GM19238 (cell line): ENCODE results near the gene ADAMTS15.

Source experiments
- DNase-seq: peaks from one replicate; pipeline ENCODE4 v3.0.0; 2011; ENCODE audit warnings: low spot score; ENCODE audit not compliant: insufficient read length

ADAMTS15 gene

GRCh38 chr11:130457623-130458409, 9.4 kb downstream of the ADAMTS15 start:
- DNase-seq = no peak

GRCh38 chr11:130458410-130458729, 9.9 kb downstream of the ADAMTS15 start:
- DNase-seq = no peak

GRCh38 chr11:130459521-130459920, 11.1 kb downstream of the ADAMTS15 start:
- no peak for DNase-seq

- no peak for DNase-seq
Measured at GRCh38 chr11:130462101-130462885, 13.8 kb downstream of the ADAMTS15 start.

GRCh38 chr11:130462931-130463330, 14.5 kb downstream of the ADAMTS15 start:
- DNase-seq = no peak

GRCh38 chr11:130464291-130464812, 15.9 kb downstream of the ADAMTS15 start:
- DNase-seq = no peak

DNA sequence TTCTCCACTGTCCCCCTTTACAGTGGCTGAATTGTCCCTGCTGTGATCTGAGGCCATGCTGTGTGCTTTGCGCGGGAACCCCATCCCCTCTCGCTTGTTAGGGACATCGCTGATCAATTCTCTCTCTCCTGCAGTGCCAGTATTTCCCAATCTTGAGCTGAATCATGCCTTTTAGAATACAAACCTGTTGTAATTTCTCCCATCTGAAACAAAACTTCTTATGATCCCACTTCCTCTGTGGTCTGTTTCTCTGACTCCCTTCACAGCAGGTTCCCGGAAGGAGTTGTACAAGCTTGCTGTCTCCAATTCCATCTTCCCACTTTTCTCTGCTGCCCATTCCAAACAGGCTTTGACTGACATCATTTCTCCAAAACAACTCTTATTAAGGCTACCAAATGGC, 16.8 kb downstream of the ADAMTS15 start:
- DNase-seq = no peak

- no peak for DNase-seq
Measured at GRCh38 chr11:130467116-130467900, 18.9 kb downstream of the ADAMTS15 start.

GRCh38 chr11:130469181-130469580, 20.7 kb downstream of the ADAMTS15 start:
- no peak for DNase-seq

GRCh38 chr11:130470832-130471706, 22.6 kb downstream of the ADAMTS15 start:
- no peak for DNase-seq

DNA sequence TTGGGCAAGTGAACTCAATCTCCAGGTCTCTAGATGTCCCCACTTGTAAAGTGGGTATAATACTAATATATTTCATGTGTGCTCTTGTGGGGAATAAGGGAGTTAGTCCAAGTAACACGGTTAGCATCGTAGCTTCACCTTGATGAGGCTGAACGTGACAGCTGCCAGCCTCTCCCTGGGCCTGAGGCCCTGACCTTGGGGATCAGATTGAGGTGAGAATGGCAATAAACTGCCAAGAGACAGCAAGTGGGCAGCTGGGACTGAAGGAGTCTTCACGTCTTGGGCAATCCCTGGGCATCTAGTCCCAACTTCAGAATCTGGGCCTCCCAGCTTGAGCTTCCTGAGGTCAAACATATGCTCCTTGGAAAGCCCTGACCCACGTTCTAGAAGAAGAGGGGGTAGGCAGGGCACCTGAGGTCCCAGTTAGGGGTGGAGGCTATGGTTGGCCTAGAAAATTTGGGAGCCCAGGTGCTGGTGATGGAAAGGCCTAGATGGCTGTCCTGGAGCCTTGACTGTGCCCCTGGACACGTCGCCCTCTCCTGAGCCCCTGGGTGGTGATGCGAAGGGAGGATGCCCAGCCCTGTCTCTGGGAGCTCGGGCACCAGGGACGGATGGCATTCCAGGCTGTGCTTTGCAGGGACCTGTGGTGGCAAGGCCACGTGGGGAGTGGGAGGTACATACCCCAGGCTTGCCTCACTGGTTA, 23.4 kb downstream of the ADAMTS15 start:
- DNase-seq = no peak

DNA sequence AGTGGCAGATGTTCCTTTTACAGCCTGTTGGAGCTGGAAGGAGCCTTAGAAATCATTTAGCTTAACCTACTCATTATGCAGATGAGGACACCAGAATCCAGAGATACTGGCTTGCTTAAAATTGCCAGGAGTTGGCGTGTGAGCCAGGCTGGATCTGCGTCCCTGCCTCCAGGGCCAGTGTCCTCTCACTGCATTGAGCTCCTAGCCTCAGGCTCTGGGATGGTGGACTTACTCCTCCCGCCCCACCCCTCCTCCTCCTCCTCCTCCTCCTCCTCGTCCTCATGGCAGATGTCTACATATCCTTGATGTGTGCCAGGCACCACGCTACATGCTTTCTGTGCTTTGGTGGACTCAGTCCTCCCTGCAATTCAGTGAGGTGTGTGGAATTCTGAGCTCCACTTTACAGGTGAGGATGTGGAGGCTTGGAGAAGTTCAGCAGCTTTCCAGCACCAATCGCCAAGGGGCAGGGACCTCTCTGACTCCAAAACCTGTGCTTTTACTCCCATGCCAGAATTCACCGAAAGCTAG, 24.1 kb downstream of the ADAMTS15 start:
- DNase-seq = no peak

DNA sequence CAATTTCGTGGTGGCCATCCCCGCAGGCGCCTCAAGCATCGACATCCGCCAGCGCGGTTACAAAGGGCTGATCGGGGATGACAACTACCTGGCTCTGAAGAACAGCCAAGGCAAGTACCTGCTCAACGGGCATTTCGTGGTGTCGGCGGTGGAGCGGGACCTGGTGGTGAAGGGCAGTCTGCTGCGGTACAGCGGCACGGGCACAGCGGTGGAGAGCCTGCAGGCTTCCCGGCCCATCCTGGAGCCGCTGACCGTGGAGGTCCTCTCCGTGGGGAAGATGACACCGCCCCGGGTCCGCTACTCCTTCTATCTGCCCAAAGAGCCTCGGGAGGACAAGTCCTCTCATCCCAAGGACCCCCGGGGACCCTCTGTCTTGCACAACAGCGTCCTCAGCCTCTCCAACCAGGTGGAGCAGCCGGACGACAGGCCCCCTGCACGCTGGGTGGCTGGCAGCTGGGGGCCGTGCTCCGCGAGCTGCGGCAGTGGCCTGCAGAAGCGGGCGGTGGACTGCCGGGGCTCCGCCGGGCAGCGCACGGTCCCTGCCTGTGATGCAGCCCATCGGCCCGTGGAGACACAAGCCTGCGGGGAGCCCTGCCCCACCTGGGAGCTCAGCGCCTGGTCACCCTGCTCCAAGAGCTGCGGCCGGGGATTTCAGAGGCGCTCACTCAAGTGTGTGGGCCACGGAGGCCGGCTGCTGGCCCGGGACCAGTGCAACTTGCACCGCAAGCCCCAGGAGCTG, 24.8 kb downstream of the ADAMTS15 start:
- DNase-seq = no peak

GRCh38 chr11:130473795-130474377, 25.4 kb downstream of the ADAMTS15 start:
- DNase-seq = no peak

DNA sequence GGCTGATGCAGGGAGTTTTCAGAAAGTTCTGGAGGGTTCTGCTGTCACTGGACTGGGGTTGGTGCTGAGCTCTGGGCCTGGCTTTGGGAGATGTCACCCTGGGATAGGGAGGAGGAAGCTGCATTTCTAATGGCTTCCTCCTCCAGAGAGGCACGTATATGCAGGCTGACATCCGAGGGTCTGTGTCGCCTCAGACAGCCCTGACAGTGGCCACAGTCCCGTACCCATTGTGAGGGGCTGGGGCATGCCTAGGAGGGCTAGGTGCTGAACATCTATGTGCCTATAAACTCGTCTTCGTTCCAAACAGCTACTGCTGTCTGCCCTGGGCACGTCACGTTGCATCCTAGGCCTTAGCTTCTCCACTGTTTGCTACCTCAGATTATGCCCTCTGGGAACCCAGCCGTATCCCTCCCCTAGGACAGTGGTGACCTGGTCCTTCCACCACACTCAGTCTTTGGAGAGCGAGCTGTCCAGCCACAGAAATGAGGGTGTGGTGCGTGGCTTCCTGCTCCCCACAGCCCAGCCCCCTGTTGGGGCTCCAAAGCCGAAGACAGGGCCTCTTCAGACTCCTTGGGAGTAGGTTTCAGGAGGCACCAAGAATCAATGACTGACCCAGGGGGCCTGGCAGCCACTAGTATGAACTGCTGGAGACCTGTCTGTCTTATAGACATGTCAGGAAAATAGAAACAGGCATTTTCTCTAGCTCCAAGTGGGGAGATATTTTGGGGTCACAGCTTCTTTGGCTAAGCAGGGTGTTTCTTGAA, 26.4 kb downstream of the ADAMTS15 start:
- no peak for DNase-seq

DNA sequence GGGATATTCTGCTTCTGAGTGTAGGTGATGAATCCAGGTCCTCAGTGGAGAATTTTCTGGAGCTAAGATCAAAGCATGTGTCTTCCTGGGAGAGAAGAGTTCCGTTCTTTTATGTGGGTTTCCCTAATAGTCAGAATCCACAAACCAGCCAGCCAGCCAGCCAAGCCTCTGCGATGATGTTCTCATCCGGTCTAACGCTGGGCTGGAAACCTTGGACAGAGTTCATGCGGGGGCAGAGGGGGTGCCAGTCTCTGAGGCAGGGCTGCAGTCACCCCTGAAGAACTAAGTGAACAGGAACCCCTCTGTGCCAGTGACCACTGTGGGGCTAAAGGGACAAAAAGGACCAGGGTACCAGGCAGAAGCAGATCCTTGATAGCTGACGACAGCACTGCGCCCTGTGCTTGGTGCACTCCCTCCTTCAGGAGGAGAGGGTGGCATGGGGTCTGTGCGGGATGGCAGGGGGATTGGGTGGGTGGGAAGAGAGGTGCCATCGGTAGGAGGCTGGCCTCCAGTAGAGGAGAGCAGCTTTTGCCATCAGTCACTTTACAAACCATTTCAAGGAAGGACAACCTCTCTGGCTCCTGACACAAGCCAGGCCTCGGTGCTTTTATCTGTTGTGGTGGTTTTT, 27.1 kb downstream of the ADAMTS15 start:
- DNase-seq = no peak

DNA sequence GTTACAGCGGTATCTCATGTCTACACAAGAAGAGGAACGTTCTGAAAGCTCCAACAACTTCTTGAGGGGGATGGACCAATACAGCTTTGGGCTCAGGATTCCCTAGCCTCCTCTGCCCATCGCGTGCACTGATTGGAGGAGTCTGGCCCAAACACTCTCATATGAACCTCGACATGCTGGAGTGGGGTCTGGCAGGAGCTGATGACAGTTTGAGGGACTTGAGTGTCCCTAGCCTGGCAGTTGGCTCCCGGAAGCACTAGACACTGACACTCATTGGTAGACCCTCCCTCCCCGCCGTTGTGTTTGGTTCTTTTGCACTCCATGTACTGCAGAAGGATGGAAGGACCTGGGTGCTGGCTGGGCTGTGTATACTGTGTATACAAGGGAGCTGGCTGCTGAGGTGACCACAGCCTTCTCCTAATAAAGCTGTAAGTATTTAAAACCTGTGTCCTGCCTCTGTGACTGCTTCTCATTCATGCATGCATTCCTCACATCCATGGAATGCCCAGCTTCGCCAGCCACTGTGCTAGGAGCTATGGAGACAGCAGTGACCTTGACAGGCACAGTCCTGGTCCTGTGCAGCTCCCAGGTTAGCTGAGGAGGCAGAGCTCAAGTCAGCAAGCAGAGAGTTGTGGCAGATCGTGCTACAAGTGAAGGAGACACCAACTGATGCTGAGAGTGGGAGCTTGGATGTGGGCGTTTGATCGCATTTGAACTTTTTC, 27.9 kb downstream of the ADAMTS15 start:
- DNase-seq = no peak
